HepG2 (cell line): ENCODE results near the gene TRIO.

Experiments
- CBX1 ChIP-seq: IDR thresholded peaks from one replicate; pipeline ENCODE4 v1.6.1; 2016; ENCODE audit warnings: antibody characterized with exemption, low read depth
- FOXK2 ChIP-seq: fragments of 450-650 bp; IDR thresholded peaks from 2 replicates; pipeline ENCODE4 v1.6.1; 2016
- HOXA9 ChIP-seq: sonication (generic); formaldehyde crosslinking; IDR thresholded peaks from 2 replicates; pipeline ENCODE4 v1.8.1; 2022; ENCODE audit warnings: missing genetic modification reagents, mild to moderate bottlenecking, moderate library complexity, borderline replicate concordance
- MEIS2 ChIP-seq: sonication (generic); formaldehyde crosslinking; IDR thresholded peaks from 2 replicates; pipeline ENCODE4 v1.9.0; 2021; ENCODE audit warnings: mild to moderate bottlenecking, missing genetic modification reagents
- NBN ChIP-seq: fragments of 450-650 bp; conservative IDR thresholded peaks from 2 replicates; pipeline ENCODE4 v1.6.1; 2017
- NFE2L1 ChIP-seq: sonication (generic); formaldehyde crosslinking; IDR thresholded peaks from 2 replicates; pipeline ENCODE4 v1.4.0; 2020; ENCODE audit warnings: missing genetic modification reagents, mild to moderate bottlenecking, borderline replicate concordance
- PBX3 ChIP-seq: sonication (generic); formaldehyde crosslinking; IDR thresholded peaks from 2 replicates; pipeline ENCODE4 v1.8.1; 2023; ENCODE audit warnings: missing genetic modification reagents, inconsistent platforms, borderline replicate concordance
- SOX13 ChIP-seq, 3 experiments: fragments of 450-650 bp in 1 of 3; sonication (generic) in 1 of 3; formaldehyde crosslinking in 1 of 3; IDR thresholded peaks in 2 of 3; conservative IDR thresholded peaks in 1 of 3; 2 replicates each; pipeline versions ENCODE4 v1.5.0 to v1.6.1; 2016 to 2020; ENCODE audit warnings: antibody characterized with exemption in 1 of 3, mild to moderate bottlenecking in 1 of 3, missing compliant biosample characterization in 1 of 3, missing genetic modification reagents in 1 of 3, moderate library complexity in 1 of 3
- ZNF12 ChIP-seq: sonication (generic); formaldehyde crosslinking; IDR thresholded peaks from 2 replicates; pipeline ENCODE4 v1.5.0; 2020; ENCODE audit warnings: missing genetic modification reagents
- ZNF792 ChIP-seq: IDR thresholded peaks from 2 replicates; pipeline ENCODE4 v1.6.1; 2016
- ZSCAN20 ChIP-seq: sonication (generic); formaldehyde crosslinking; IDR thresholded peaks from 2 replicates; pipeline ENCODE4 v1.4.0; 2020; ENCODE audit warnings: missing genetic modification reagents, mild to moderate bottlenecking, borderline replicate concordance
- TF ChIP-seq, protein P1 (sequence below): IDR thresholded peaks from 2 replicates; pipeline ENCODE4 v1.6.1; 2012; ENCODE audit warnings: inconsistent platforms

DNA sequence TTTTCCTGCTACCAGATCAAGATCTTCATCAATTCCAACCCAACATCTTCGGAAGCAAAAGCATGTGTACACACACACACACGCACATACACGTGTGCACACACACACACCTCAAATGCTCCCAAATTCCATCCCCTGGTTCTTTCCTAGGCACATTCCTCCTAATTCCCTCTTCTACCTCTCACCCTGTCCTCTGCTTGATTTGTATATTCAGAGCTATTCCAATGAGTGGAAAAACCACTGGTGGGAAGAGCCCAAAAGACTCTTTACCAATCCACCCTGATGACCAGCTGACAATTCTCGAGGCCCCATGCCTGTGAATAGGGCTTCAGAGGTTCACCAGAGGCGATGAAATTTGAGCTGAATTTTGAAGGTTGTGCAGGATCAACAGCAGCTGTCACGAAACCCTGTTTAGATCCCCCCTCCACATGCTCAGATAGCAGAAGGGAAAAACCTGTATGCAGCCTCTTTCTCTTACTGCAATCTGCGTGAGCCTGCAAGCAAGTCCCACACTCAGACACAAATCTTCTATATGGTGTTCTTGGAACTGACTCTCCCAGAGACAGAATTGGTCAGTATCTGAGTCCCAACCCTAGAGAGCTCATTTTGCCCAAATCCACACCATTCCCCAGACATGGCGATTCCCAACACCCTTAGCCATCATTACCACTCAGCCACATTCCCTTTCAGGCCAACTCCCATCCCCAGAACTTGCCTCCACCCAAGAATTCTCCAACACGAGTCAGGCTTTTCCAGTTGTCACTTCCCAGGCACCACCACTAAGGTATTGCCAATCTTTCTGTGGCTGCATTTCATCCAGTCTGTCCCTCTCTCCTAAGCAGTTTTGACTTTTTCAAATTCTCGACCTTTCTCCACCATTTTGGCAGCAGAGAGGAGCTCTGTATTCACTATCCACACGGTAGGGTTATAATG, 4.3 kb upstream of the TRIO start:
- TF ChIP-seq ZSCAN20 (CRISPR knock-in tag): no peak
- no peak for TF ChIP-seq MEIS2
- TF ChIP-seq SOX13 (IDR thresholded peaks at IDR 0.05): no peak
- no peak for TF ChIP-seq SOX13 (CRISPR knock-in tag; conservative IDR thresholded peaks at IDR 0.05 in 1 of 2, IDR thresholded peaks at IDR 0.05 in 1 of 2)
- no peak for TF ChIP-seq PBX3
- TF ChIP-seq FOXK2: no peak
- no peak for TF ChIP-seq NBN
- no peak for TF ChIP-seq ZNF792 (CRISPR knock-in tag)
- TF ChIP-seq ZNF12: no peak
- TF ChIP-seq HOXA9 (CRISPR knock-in tag): no peak
- TF ChIP-seq, protein P1, sequence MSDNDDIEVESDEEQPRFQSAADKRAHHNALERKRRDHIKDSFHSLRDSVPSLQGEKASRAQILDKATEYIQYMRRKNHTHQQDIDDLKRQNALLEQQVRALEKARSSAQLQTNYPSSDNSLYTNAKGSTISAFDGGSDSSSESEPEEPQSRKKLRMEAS: no peak
- TF ChIP-seq CBX1: no peak
- TF ChIP-seq NFE2L1 (CRISPR knock-in tag): no peak
